ENCODE data around the gene LIMS4. TPM values are rescaled to one million over a fixed set of nuclear protein-coding genes. Genes with fewer than 3 reads are reported as not detected.
"Not testable (repeated sequence)": the region's sequence is repeated elsewhere in the genome, so short reads cannot be mapped to it uniquely, and the experiment has no call there.

Gene LIMS4
- total RNA-seq, 4 donors from 2014 or later, result 0.87 to 7.3 (median 3.6) TPM; not detected in 1

- H3K4me1 ChIP-seq; DNase-seq (ENCODE audit: low spot score in 2 of 2); H3K36me3 ChIP-seq; H3K27ac ChIP-seq; H3K4me3 ChIP-seq; H3K27me3 ChIP-seq; H3K9me3 ChIP-seq: not testable (repeated sequence)
- 91 to 100% methylated on average over 1 to 2 of the region's 4 CpGs for WGBS, 2 donors
Observed at GRCh38 chr2:110425725-110426124, 46.9 kb downstream of the LIMS4 start.

GRCh38 chr2:110424421-110424820 lies 48.2 kb downstream of the LIMS4 start:
- WGBS, 2 donors, result 90% methylated on average over 2 of the region's 4 CpGs; no CpG with 5 or more reads in 1 of the 2 donors
- not testable (repeated sequence) for H3K36me3 ChIP-seq; H3K27me3 ChIP-seq; H3K27ac ChIP-seq; H3K4me1 ChIP-seq; H3K4me3 ChIP-seq; DNase-seq (ENCODE audit: low spot score in 2 of 2); H3K9me3 ChIP-seq

GRCh38 chr2:110423574-110423962 lies 49.0 kb downstream of the LIMS4 start:
- not testable (repeated sequence) for H3K36me3 ChIP-seq; H3K27ac ChIP-seq; H3K27me3 ChIP-seq; H3K4me1 ChIP-seq; H3K4me3 ChIP-seq; DNase-seq (ENCODE audit: low spot score in 2 of 2); H3K9me3 ChIP-seq
- no CpG with 5 or more reads among the region's 56 CpGs for WGBS, 2 donors

GRCh38 chr2:110422852-110423573 lies 49.6 kb downstream of the LIMS4 start:
- not testable (repeated sequence) for H3K4me3 ChIP-seq; H3K9me3 ChIP-seq; H3K36me3 ChIP-seq; H3K27ac ChIP-seq; H3K27me3 ChIP-seq; DNase-seq (ENCODE audit: low spot score in 2 of 2); H3K4me1 ChIP-seq
- WGBS, 2 donors, result no CpG with 5 or more reads among the region's 36 CpGs

- DNase-seq (ENCODE audit: low spot score in 2 of 2); H3K4me3 ChIP-seq; H3K27ac ChIP-seq; H3K27me3 ChIP-seq; H3K9me3 ChIP-seq; H3K36me3 ChIP-seq; H3K4me1 ChIP-seq: not testable (repeated sequence)
- no CpG with 5 or more reads among the region's 9 CpGs for WGBS, 2 donors
Observed at GRCh38 chr2:110420641-110421354, 51.8 kb downstream of the LIMS4 start.

- WGBS, 2 donors, result no CpG with 5 or more reads among the region's 1 CpG
Observed at GRCh38 chr2:110407142-110407541, 65.5 kb downstream of the LIMS4 start.

GRCh38 chr2:110404988-110405387 lies 67.6 kb downstream of the LIMS4 start:
- not testable (repeated sequence) for H3K4me3 ChIP-seq; H3K27me3 ChIP-seq; H3K4me1 ChIP-seq; DNase-seq (ENCODE audit: low spot score in 2 of 2); H3K36me3 ChIP-seq; H3K9me3 ChIP-seq; H3K27ac ChIP-seq
- WGBS, 2 donors, result no CpG with 5 or more reads among the region's 2 CpGs

More at GRCh38 chr2:110407142-110407541, 65.5 kb downstream of the LIMS4 start:
- H3K27me3 ChIP-seq; H3K4me1 ChIP-seq; DNase-seq (ENCODE audit: low spot score in 2 of 2); H3K9me3 ChIP-seq; H3K4me3 ChIP-seq; H3K36me3 ChIP-seq; H3K27ac ChIP-seq: not testable (repeated sequence)

- H3K36me3 ChIP-seq; H3K4me1 ChIP-seq; H3K27me3 ChIP-seq; H3K4me3 ChIP-seq; H3K9me3 ChIP-seq; H3K27ac ChIP-seq; DNase-seq (ENCODE audit: low spot score in 2 of 2): not testable (repeated sequence)
- WGBS, 2 donors, result no CpG with 5 or more reads among the region's 1 CpG
Observed at GRCh38 chr2:110404246-110404645, 68.4 kb downstream of the LIMS4 start.

GRCh38 chr2:110401001-110401618 lies 71.5 kb downstream of the LIMS4 start:
- not testable (repeated sequence) for H3K9me3 ChIP-seq; H3K4me1 ChIP-seq; DNase-seq (ENCODE audit: low spot score in 2 of 2); H3K36me3 ChIP-seq; H3K4me3 ChIP-seq; H3K27ac ChIP-seq; H3K27me3 ChIP-seq
- WGBS, 2 donors, result 12% methylated on average over 4 of the region's 18 CpGs; no CpG with 5 or more reads in 1 of the 2 donors

- H3K27me3 ChIP-seq; H3K36me3 ChIP-seq; DNase-seq (ENCODE audit: low spot score in 2 of 2); H3K4me1 ChIP-seq; H3K9me3 ChIP-seq; H3K27ac ChIP-seq; H3K4me3 ChIP-seq: not testable (repeated sequence)
- no CpG with 5 or more reads among the region's 10 CpGs for WGBS, 2 donors
Observed at GRCh38 chr2:110399378-110399777, 73.2 kb downstream of the LIMS4 start.

GRCh38 chr2:110395990-110396389 lies 76.6 kb downstream of the LIMS4 start:
- H3K27me3 ChIP-seq; H3K36me3 ChIP-seq; H3K27ac ChIP-seq; H3K9me3 ChIP-seq; DNase-seq (ENCODE audit: low spot score in 2 of 2); H3K4me3 ChIP-seq; H3K4me1 ChIP-seq: not testable (repeated sequence)
- no CpG with 5 or more reads among the region's 5 CpGs for WGBS, 2 donors
